ENCODE data around the gene OAS3.
"Not testable (repeated sequence)": the region's sequence is repeated elsewhere in the genome, so short reads cannot be mapped to it uniquely, and the experiment has no call there.

The OAS3 gene

DNA sequence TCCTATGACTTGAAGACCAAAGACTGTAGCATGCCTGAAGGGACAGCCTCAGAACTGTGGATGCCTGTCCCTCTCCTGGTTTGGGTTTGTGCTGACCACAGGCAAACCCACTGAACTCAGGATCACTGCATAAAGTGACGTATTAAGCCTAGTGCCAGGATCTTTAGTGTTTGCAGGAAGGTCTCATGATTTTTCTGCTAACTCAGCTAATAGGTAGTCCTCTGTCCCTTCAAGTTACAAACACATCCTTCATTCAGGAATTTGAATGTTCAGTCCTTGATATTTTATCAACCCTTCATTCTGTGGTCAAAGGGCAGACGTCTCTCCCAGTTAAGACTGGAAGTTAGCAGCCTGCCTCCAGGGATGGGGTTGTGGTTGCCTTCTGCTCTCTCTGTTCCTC is 10.3 kb upstream of the OAS3 start:
- no peak for DNase-seq

DNA sequence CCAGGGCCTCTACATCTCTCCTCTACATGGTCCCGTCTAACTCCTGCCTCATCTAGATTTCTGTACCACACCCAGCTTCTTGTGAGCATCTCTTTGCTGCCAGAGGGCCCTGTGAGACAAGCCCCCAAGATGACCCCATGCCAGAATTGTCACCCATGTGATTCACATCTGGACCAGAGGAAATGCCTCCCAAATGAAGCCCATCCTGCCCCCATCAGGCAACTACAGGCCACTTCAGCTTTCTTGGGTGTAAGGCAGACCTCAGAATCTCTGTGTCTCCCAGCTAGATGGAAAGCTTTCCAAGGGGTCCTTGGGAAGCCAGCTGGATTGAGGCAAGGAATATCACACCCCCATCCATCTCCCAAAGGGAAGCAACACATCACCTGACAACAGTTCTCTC is 9.3 kb upstream of the OAS3 start:
- DNase-seq: no peak

GRCh38 chr12:112929715-112930114 is 8.6 kb upstream of the OAS3 start:
- DNase-seq: no peak

- no peak for DNase-seq
These were observed 7.9 kb upstream of the OAS3 start for GRCh38 chr12:112930350-112930749.

- DNase-seq: no peak
These were observed 5.7 kb upstream of the OAS3 start for GRCh38 chr12:112932485-112933128.

- DNase-seq: no peak
These were observed 5.2 kb upstream of the OAS3 start for GRCh38 chr12:112933129-112933505.

- DNase-seq: no peak
These were observed 2.0 kb upstream of the OAS3 start for GRCh38 chr12:112936264-112936663.

DNA sequence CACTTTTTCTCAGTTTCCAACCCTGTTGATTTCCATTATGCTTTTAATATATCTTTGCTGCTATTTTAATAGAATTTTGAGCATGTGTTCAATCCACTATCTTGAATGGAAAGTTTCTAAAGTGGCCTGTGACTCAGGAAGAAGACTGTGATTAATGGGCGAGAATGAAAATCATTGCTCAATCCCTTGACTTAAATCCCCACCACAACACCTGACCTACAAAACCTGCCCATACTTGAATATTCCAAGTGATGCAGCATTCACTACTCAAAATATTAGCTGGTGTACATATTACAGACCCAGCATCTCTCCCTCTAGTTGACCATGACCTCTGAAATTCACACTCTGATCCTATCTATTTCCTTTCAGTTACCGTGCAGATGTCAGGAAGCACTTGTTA is 1.3 kb upstream of the OAS3 start:
- no peak for DNase-seq

DNA sequence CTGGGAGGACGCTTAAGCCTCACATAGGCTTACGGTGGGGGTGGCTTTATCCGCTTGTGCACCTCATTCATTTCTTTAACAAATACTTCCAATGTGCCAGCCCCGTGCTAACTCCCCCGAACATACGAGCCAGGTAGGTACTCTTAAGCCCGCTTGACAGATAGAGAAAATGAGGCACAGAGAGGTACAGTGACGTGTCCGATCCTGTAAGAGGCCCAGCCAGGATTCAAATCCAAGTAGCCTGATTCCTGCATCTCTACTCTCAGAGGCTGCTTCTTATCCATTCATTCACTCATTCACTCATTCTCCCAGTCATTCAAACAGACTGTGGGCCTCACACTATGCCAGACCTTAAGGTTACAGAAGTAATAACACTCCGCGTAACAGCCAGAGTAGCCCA is 477 bp downstream of the OAS3 start:
- no peak for DNase-seq

- DNase-seq: no peak
These were observed 1.6 kb downstream of the OAS3 start for GRCh38 chr12:112939761-112940381.

- DNase-seq: no peak
These were observed 3.5 kb downstream of the OAS3 start for GRCh38 chr12:112941528-112942335.

DNA sequence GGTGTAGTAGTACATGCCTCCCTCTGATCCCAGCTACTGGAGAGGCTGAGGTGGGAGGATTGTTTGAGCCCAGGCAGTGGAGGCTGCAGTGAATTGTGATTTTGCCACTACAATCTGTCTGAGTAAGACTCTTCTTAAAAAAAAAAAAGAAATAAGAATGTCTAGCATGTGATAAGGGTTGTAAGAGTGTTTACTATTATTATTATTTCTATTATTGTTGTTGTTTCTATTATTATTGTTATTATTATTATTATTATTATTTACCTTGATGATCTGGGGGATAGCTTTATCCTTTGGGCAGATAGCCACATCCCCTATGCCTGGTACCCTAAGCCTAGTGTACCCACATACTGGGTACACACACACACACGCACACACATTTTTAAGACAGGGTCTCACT is 4.3 kb downstream of the OAS3 start:
- DNase-seq: no peak

DNA sequence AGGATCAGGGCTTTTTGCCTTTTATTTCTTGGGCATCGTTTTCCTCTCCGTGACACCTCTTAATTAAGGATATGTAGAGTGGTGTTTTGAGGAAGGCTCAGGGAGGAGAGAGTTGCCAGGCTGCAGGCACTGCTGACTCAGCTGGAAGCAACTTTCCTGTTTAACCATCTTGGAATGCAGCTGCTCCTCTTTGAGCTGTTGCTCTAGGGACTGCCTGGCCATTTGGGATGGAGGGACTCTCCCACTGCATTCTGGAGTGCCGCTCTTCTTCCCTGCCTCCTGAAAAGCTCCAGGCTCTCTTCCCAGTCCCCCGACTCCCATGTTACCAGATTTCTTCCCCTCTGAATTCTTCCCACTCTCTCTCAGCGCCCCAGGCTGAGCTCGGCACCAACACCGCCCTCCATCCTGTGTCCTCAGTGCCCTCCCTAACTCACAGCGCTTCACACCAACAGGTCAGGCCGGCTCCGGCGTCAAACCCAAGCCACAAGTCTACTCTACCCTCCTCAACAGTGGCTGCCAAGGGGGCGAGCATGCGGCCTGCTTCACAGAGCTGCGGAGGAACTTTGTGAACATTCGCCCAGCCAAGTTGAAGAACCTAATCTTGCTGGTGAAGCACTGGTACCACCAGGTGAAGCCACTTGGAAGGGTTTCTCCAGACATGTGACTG is 5.9 kb downstream of the OAS3 start:
- DNase-seq: no peak

DNA sequence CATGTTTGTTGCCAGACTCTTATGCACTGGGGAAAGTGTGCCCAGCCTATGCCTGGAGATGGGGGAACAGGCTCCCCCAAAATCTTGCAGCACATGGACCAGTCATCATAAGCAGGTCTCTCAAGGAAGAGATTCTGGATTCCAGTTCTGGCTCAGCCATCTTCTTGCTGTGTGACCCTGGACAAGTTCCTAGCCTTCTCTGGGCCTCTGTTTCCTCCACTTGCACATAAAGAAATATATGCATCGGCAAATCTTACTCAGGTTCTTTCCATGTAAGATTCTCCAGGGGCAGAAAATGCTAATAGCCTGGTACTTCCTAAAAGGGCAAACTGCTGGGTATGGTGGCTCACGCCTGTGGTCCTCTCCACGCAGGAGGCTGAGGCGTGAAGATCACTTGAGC is 7.2 kb downstream of the OAS3 start:
- no peak for DNase-seq

- DNase-seq: no peak
These were observed 8.1 kb downstream of the OAS3 start for GRCh38 chr12:112946236-112947000.

DNA sequence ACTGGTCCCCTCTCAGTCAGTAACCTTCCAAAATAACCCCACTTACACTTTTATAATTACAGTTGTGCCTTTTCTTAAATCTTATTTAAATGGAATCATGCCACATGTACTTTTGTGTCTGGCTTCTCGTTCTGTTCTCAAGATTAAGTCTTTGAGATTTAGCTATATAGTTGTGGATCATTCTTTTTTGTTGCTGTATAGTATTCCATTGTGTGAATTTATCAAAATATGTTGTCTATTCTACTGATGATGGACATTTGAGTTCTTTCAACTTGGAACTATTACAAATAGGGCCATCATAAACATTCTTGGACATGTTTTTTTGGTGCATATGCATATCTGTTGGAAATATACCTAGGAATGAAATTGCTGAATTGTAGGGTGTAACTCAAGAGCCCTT is 9.0 kb downstream of the OAS3 start:
- no peak for DNase-seq

- no peak for DNase-seq
These were observed 9.5 kb downstream of the OAS3 start for GRCh38 chr12:112947761-112948160.

DNA sequence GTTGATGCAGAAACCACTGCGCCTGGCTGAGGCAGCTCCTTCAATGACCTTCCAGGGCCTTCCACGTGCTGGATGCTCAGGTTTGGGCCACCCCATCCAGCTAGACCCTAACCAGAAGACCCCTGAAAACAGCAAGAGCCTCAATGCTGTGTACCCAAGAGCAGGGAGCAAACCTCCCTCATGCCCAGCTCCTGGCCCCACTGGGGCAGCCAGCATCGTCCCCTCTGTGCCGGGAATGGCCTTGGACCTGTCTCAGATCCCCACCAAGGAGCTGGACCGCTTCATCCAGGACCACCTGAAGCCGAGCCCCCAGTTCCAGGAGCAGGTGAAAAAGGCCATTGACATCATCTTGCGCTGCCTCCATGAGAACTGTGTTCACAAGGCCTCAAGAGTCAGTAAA is 10.5 kb downstream of the OAS3 start:
- DNase-seq: no peak

DNA sequence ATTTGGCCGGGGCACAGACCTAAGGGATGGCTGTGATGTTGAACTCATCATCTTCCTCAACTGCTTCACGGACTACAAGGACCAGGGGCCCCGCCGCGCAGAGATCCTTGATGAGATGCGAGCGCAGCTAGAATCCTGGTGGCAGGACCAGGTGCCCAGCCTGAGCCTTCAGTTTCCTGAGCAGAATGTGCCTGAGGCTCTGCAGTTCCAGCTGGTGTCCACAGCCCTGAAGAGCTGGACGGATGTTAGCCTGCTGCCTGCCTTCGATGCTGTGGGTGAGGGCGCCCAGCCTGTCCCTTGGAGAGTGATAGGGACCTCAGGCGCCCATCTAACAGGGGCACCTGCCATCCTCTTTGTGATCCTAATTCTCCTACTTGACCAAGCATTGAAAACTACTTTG is 12.4 kb downstream of the OAS3 start:
- DNase-seq: no peak

DNA sequence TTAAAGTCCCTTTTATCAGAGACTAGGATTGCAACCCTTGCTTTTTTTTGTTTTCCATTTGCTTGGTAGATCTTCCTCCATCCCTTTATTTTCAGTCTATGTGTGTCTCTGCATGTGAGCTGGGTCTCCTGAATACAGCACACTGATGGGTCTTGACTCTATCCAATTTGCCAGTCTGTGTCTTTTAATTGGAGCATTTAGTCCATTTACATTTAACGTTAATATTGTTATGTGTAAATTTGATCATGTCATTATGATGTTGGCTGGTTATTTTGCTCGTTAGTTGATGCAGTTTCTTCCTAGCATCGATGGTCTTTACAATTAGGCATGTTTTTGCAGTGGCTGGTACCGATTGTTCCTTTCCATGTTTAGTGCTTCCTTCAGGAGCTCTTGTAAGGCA is 18.9 kb downstream of the OAS3 start:
- not testable (repeated sequence) for DNase-seq

DNA sequence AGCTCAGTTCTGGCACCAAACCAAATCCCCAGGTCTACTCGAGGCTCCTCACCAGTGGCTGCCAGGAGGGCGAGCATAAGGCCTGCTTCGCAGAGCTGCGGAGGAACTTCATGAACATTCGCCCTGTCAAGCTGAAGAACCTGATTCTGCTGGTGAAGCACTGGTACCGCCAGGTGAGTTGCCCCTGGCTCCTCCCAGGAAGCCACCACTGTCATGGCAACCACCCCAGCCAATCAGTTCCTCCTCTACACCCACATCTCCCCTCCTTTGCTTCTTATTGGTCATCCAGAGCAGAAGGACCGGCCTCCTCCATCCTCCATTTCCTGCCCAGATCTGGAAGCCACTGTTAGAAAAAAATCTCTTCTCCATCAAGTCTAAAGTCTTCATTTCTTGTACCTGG is 22.8 kb downstream of the OAS3 start:
- DNase-seq: no peak

DNA sequence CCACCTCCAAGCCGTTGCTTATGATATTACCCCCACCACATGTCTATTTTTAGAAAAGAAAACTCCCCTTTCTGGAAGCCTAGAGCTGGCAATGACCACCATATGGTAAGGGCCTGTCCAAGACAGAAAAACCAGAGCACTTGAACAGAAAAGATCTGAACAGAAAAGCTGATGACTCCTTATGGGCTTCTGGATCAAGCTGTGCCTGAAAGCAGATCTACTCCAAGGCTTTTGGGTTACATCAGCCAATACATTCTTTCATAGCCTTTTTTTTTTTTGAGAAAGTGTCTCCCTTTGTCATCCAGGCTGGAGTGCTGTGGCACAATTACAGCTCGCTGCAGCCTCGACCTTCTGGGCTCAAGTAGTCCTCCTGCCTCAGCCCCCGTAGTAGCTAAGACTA is 23.3 kb downstream of the OAS3 start:
- DNase-seq: no peak

GRCh38 chr12:112962561-112962960 is 24.3 kb downstream of the OAS3 start:
- no peak for DNase-seq
